ENCODE data around the gene GABRB1. TPM values are rescaled to one million over a fixed set of nuclear protein-coding genes. Genes with fewer than 3 reads are reported as not detected.

The GABRB1 gene
- total RNA-seq, 1 donor from 2014 or later, result not detected

- no peaks in the 10 kb centered on the region for H3K4me1 Mint-ChIP-seq
- H3K27me3 Mint-ChIP-seq, result no peaks in the 10 kb centered on the region
- no peak overlapping the region for H3K27ac Mint-ChIP-seq
- ChIA-PET CTCF (no interaction called here), POLR2A (no interaction called here)
- H3K4me3 Mint-ChIP-seq, result no peak overlapping the region
- DNase-seq (no peak), ATAC-seq (ENCODE audit: low read depth) (no peak)
- intact Hi-C loops (cut with micrococcal nuclease), result no loop called here
- no peaks in the 10 kb centered on the region for H3K9me3 Mint-ChIP-seq
- no peak for TF ChIP-seq CTCF (IDR thresholded peaks at IDR 0.05)
- H3K36me3 Mint-ChIP-seq (ENCODE audit: low read depth), result no peaks in the 10 kb centered on the region
Measured at GRCh38 chr4:47210828-47211227, 179.5 kb downstream of the GABRB1 start.

GRCh38 chr4:47213106-47213505 lies 181.7 kb downstream of the GABRB1 start:
- no peaks in the 10 kb centered on the region for H3K27me3 Mint-ChIP-seq

GRCh38 chr4:47213539-47213938 lies 182.2 kb downstream of the GABRB1 start:
- TF ChIP-seq CTCF (IDR thresholded peaks at IDR 0.05), result no peak
- Mint-ChIP-seq H3K36me3 (ENCODE audit: low read depth) (no peaks in the 10 kb centered on the region), H3K4me1 (no peaks in the 10 kb centered on the region), H3K9me3 (no peaks in the 10 kb centered on the region), H3K27ac (no peak overlapping the region), H3K27me3 (no peaks in the 10 kb centered on the region), H3K4me3 (no peak overlapping the region)
- ChIA-PET POLR2A (no interaction called here), CTCF (no interaction called here)
- ATAC-seq (ENCODE audit: low read depth) (no peak), DNase-seq (no peak)
- intact Hi-C loops (cut with micrococcal nuclease), result no loop called here

More at GRCh38 chr4:47213106-47213505, 181.7 kb downstream of the GABRB1 start:
- no peak overlapping the region for H3K27ac Mint-ChIP-seq
- intact Hi-C loops (cut with micrococcal nuclease), result no loop called here
- CTCF ChIA-PET, result no interaction called here
- POLR2A ChIA-PET, result no interaction called here
- TF ChIP-seq CTCF (IDR thresholded peaks at IDR 0.05), result no peak
- ATAC-seq (ENCODE audit: low read depth) (no peak), DNase-seq (no peak)
- no peaks in the 10 kb centered on the region for H3K9me3 Mint-ChIP-seq
- no peak overlapping the region for H3K4me3 Mint-ChIP-seq
- H3K4me1 Mint-ChIP-seq, result no peaks in the 10 kb centered on the region
- no peaks in the 10 kb centered on the region for H3K36me3 Mint-ChIP-seq (ENCODE audit: low read depth)

- DNase-seq, result no peak
- intact Hi-C loops (cut with micrococcal nuclease), result no loop called here
- ChIA-PET POLR2A (no interaction called here), CTCF (no interaction called here)
- H3K9me3 Mint-ChIP-seq, result no peaks in the 10 kb centered on the region
- no peak for ATAC-seq (ENCODE audit: low read depth)
- no peaks in the 10 kb centered on the region for H3K4me1 Mint-ChIP-seq
- no peak overlapping the region for H3K4me3 Mint-ChIP-seq
- no peak overlapping the region for H3K27ac Mint-ChIP-seq
- TF ChIP-seq CTCF (IDR thresholded peaks at IDR 0.05), result no peak
- H3K27me3 Mint-ChIP-seq, result no peaks in the 10 kb centered on the region
- H3K36me3 Mint-ChIP-seq (ENCODE audit: low read depth), result no peaks in the 10 kb centered on the region
Measured at GRCh38 chr4:47213971-47214370, 182.6 kb downstream of the GABRB1 start.

GRCh38 chr4:47215759-47216158 lies 184.4 kb downstream of the GABRB1 start:
- TF ChIP-seq CTCF (IDR thresholded peaks at IDR 0.05), result no peak
- DNase-seq (no peak), ATAC-seq (ENCODE audit: low read depth) (no peak)
- POLR2A ChIA-PET, result no interaction called here
- no peak overlapping the region for H3K4me3 Mint-ChIP-seq
- no peaks in the 10 kb centered on the region for H3K36me3 Mint-ChIP-seq (ENCODE audit: low read depth)
- CTCF ChIA-PET, result no interaction called here
- H3K27ac Mint-ChIP-seq, result no peak overlapping the region
- no peaks in the 10 kb centered on the region for H3K9me3 Mint-ChIP-seq
- no peaks in the 10 kb centered on the region for H3K4me1 Mint-ChIP-seq
- intact Hi-C loops (cut with micrococcal nuclease), result no loop called here
- no peaks in the 10 kb centered on the region for H3K27me3 Mint-ChIP-seq

Data from activated B cell treated with CpG ODN at 0.5 μM for 24 hours (primary cell).